Testis (tissue), 2 donors: ENCODE measurements around the gene PAK3.

Experiments used
- POLR2A ChIP-seq: fragments of 450-650 bp; IDR thresholded peaks from one replicate; pipeline ENCODE4 v1.6.1; 2017; ENCODE audit warnings: antibody characterized with exemption, mild to moderate bottlenecking, moderate library complexity
- TF ChIP-seq, protein P1 (sequence below), 3 experiments: fragments of 450-650 bp in 2 of 3; fragments of 200-600 bp in 1 of 3; sonication (generic) in 1 of 3; IDR thresholded peaks; one replicate each; pipeline ENCODE4 v1.5.1; 2016 to 2019; ENCODE audit warnings: antibody characterized with exemption in 3 of 3, mild to moderate bottlenecking in 2 of 3, moderate library complexity in 1 of 3

- TF ChIP-seq, protein P1, sequence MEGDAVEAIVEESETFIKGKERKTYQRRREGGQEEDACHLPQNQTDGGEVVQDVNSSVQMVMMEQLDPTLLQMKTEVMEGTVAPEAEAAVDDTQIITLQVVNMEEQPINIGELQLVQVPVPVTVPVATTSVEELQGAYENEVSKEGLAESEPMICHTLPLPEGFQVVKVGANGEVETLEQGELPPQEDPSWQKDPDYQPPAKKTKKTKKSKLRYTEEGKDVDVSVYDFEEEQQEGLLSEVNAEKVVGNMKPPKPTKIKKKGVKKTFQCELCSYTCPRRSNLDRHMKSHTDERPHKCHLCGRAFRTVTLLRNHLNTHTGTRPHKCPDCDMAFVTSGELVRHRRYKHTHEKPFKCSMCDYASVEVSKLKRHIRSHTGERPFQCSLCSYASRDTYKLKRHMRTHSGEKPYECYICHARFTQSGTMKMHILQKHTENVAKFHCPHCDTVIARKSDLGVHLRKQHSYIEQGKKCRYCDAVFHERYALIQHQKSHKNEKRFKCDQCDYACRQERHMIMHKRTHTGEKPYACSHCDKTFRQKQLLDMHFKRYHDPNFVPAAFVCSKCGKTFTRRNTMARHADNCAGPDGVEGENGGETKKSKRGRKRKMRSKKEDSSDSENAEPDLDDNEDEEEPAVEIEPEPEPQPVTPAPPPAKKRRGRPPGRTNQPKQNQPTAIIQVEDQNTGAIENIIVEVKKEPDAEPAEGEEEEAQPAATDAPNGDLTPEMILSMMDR (IDR thresholded peaks at IDR 0.05) = no peak
- TF ChIP-seq POLR2A = no peak
These were observed 55.8 kb downstream of the PAK3 start for GRCh38 chrX:111151764-111152163.
